Testis (tissue), 3 donors: ENCODE results near the gene FNDC8. TPM values are rescaled to one million over a fixed set of nuclear protein-coding genes. Genes with fewer than 3 reads are reported as not detected.
"Not testable (repeated sequence)": the region's sequence is repeated elsewhere in the genome, so short reads cannot be mapped to it uniquely, and the experiment has no call there.

Experiments
- DNase-seq: peaks from one replicate; pipeline ENCODE4 v3.0.0-alpha.2; 2019
- H3K27ac ChIP-seq, 2 donors: fragments of 200-600 bp; sonication (generic); one replicate each; pipeline ENCODE4 v1.5.1; 2019
- H3K27me3 ChIP-seq: fragments of 200-600 bp; sonication (generic); one replicate; pipeline ENCODE4 v1.5.1; 2019
- H3K36me3 ChIP-seq: fragments of 200-600 bp; sonication (generic); one replicate; pipeline ENCODE4 v1.5.1; 2017; ENCODE audit warnings: low read depth; ENCODE audit errors: missing control alignments
- H3K4me1 ChIP-seq: fragments of 200-600 bp; sonication (generic); one replicate; pipeline ENCODE4 v1.5.1; 2019
- H3K4me3 ChIP-seq, 2 donors: fragments of 200-600 bp; sonication (generic); one replicate each; pipeline ENCODE4 v1.5.1; 2017 to 2019
- H3K9me3 ChIP-seq: fragments of 200-600 bp; sonication (generic); one replicate; pipeline ENCODE4 v1.5.1; 2017
- POLR2A ChIP-seq: fragments of 450-650 bp; IDR thresholded peaks from one replicate; pipeline ENCODE4 v1.6.1; 2017; ENCODE audit warnings: antibody characterized with exemption, mild to moderate bottlenecking, moderate library complexity
- WGBS, 2 donors: methylation state at CpG; one replicate each; pipeline ENCODE4 v1.1.5; 2018; 5-methylcytosine and 5-hydroxymethylcytosine counted together
- intact Hi-C: fragments of 100-400 bp; cut with DNase I; formaldehyde crosslinking; loops from one replicate; pipeline ENCODE4 v1.15.1; 2023; ENCODE audit warnings: low total_unique reads
- polyA plus RNA-seq: library from polyadenylated mRNA; stranded (reverse); fragments of 350-450 nt; fragmentation: Illumina TruSeq; extraction: RNeasy Lipid Tissue Mini Kit (QIAGEN cat#74804); gene quantifications from one replicate; pipeline ENCODE4 v1.2.3, GENCODE V29; 2014; ENCODE audit warnings: low read depth, low replicate concordance; ENCODE audit not compliant: insufficient read depth
- small RNA-seq, 2 donors: library from RNA; depleted of rRNA; stranded (forward); fragments of <200 nt; gene quantifications; one replicate each; pipeline ENCODE3, GENCODE V24; 2016
- total RNA-seq, 2 donors: library from RNA; depleted of rRNA; stranded (reverse); fragments of >200 nt; gene quantifications; one replicate each; pipeline ENCODE4 v1.2.3, GENCODE V29; 2016
- TF ChIP-seq, protein P1 (sequence below), 3 experiments: fragments of 450-650 bp in 2 of 3; fragments of 200-600 bp in 1 of 3; sonication (generic) in 1 of 3; IDR thresholded peaks; one replicate each; pipeline ENCODE4 v1.5.1; 2016 to 2019; ENCODE audit warnings: antibody characterized with exemption in 3 of 3, mild to moderate bottlenecking in 2 of 3, moderate library complexity in 1 of 3

The FNDC8 gene
- total and polyA plus RNA-seq, 3 donors from 2014 or later, result 39.0 to 138 (median 120) TPM

DNA sequence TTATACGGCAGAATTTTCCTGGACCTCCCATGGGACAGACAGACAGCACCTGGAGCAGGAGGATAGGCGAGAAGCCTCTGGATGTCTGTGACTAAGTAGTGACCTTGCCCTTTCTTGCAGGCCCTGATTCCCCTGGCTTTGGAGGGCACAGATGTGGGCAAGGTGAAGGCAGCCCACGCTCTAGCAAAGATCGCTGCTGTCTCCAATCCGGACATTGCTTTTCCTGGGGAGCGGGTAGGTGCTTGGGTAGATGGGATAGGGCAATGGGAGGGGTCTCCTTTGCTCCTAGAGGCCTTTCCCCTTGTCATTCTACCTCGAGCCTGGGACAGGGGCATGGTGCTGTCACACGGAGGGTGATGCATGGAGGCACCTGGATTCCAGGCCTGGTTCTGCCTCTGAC lies 55.5 kb downstream of the FNDC8 start:
- Histone ChIP-seq H3K27ac (no peak overlapping the region), H3K4me3 (no peak overlapping the region), H3K9me3 (no peaks in the 10 kb centered on the region), H3K27me3 (no peaks in the 10 kb centered on the region), H3K36me3 (no peaks in the 10 kb centered on the region), H3K4me1 (no peaks in the 10 kb centered on the region)
- no peak for TF ChIP-seq POLR2A
- TF ChIP-seq, protein P1, sequence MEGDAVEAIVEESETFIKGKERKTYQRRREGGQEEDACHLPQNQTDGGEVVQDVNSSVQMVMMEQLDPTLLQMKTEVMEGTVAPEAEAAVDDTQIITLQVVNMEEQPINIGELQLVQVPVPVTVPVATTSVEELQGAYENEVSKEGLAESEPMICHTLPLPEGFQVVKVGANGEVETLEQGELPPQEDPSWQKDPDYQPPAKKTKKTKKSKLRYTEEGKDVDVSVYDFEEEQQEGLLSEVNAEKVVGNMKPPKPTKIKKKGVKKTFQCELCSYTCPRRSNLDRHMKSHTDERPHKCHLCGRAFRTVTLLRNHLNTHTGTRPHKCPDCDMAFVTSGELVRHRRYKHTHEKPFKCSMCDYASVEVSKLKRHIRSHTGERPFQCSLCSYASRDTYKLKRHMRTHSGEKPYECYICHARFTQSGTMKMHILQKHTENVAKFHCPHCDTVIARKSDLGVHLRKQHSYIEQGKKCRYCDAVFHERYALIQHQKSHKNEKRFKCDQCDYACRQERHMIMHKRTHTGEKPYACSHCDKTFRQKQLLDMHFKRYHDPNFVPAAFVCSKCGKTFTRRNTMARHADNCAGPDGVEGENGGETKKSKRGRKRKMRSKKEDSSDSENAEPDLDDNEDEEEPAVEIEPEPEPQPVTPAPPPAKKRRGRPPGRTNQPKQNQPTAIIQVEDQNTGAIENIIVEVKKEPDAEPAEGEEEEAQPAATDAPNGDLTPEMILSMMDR (IDR thresholded peaks at IDR 0.05), result no peak
- 76 to 78% methylated on average over 8 of the region's 8 CpGs for WGBS, 2 donors
- DNase-seq, result peak; percentile 3
- intact Hi-C loops, result no loop called here

DNA sequence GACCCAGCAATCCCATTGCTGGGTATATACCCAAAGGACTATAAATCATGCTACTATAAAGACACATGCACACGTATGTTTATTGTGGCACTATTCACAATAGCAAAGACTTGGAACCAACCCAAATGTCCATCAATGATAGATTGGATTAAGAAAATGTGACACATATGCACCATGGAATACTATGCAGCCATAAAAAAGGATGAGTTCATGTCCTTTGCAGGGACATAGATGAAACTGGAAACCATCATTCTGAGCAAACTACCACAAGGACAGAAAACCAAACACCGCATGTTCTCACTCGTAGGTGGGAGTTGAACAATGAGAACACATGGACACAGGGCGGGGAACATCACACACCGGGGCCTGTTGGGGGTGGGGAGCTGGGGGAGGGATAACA lies 58.0 kb downstream of the FNDC8 start:
- H3K4me3 ChIP-seq, H3K9me3 ChIP-seq, DNase-seq, H3K36me3 ChIP-seq, intact Hi-C loops, H3K27ac ChIP-seq, H3K4me1 ChIP-seq, H3K27me3 ChIP-seq: not testable (repeated sequence)
- 88 to 94% methylated on average over 5 of the region's 5 CpGs for WGBS, 2 donors

Small RNAs within 50 kb of the gene (small RNA-seq; reads per million reads assigned to genes)
- 0 reads per million in 2 donors for gene AC004223.1
- gene RNU6-840P, result 0 reads per million in 2 donors

Other genes starting within 250 kb of the FNDC8 start
- gene CCT6B, start 160.2 kb upstream of the FNDC8 start, total RNA-seq, result 10 to 100 TPM; 46.8 to 56.5 TPM
- gene CCT6B, start 160.2 kb upstream of the FNDC8 start, polyA plus RNA-seq, result 226 TPM
- 10 to 100 TPM; 20.2 to 21.6 TPM for gene ZNF830, start 160.1 kb upstream of the FNDC8 start, total RNA-seq
- 20.6 TPM for gene ZNF830, start 160.1 kb upstream of the FNDC8 start, polyA plus RNA-seq
- 10 to 100 TPM; 66.7 to 70.9 TPM for gene LIG3, start 141.1 kb upstream of the FNDC8 start, total RNA-seq
- 54.4 TPM for gene LIG3, start 141.1 kb upstream of the FNDC8 start, polyA plus RNA-seq
- 10 to 100 TPM; 42.0 to 46.3 TPM for gene RFFL, start 57.9 kb upstream of the FNDC8 start, total RNA-seq
- 68.6 TPM for gene RFFL, start 57.9 kb upstream of the FNDC8 start, polyA plus RNA-seq
- gene RAD51D, start 1.8 kb upstream of the FNDC8 start, total RNA-seq, result 10 to 100 TPM; 16.8 to 18.4 TPM
- 24.3 TPM for gene RAD51D, start 1.8 kb upstream of the FNDC8 start, polyA plus RNA-seq
- 10 to 100 TPM; 14.6 to 15.4 TPM for gene NLE1, start 20.7 kb downstream of the FNDC8 start, total RNA-seq
- gene NLE1, start 20.7 kb downstream of the FNDC8 start, polyA plus RNA-seq, result 12.8 TPM
- 1 to 10 TPM in 1 of 2 donors, under 1 TPM in 1; 0.68 to 1.1 TPM for gene UNC45B, start 26.2 kb downstream of the FNDC8 start, total RNA-seq
- gene UNC45B, start 26.2 kb downstream of the FNDC8 start, polyA plus RNA-seq, result 2.2 TPM
- 1 to 10 TPM in 1 of 2 donors, under 1 TPM in 1; 0.99 to 4.1 TPM for gene SLC35G3, start 72.8 kb downstream of the FNDC8 start, total RNA-seq
- 2.7 TPM for gene SLC35G3, start 72.8 kb downstream of the FNDC8 start, polyA plus RNA-seq
- gene SLFN5, start 121.5 kb downstream of the FNDC8 start, total RNA-seq, result 1 to 10 TPM; 5.9 to 6.1 TPM
- gene SLFN5, start 121.5 kb downstream of the FNDC8 start, polyA plus RNA-seq, result 2.4 TPM